ENCODE results near the gene NOD2. TPM values are rescaled to one million over a fixed set of nuclear protein-coding genes. Genes with fewer than 3 reads are reported as not detected.
A peak's percentile ranks its signal among the peaks of the same experiment; 100 is the strongest.

NOD2 gene
- total and polyA plus RNA-seq, 7 experiments from 2014 or later, result 0.06 to 40.5 (median 0.65) TPM

GRCh38 chr16:50679266-50679665 lies 14.1 kb upstream of the NOD2 start:
- intact Hi-C loops (cut with micrococcal nuclease), result no loop called here
- Histone ChIP-seq H3K27ac (ENCODE audit: low read depth, low read length) (peak overlapping the region; percentile 90), H3K4me1 (ENCODE audit: control insufficient read depth in 2 of 2, insufficient read depth in 2 of 2, low read length in 2 of 2) (peaks cover 62 to 63% of the 10 kb centered on the region in 2 donors), H3K4me3 (ENCODE audit: low read length) (peak overlapping the region; percentile 85), H3K9me3 (ENCODE audit: control insufficient read depth in 2 of 3, low read length in 3 of 3) (no peaks in the 10 kb centered on the region), H3K27me3 (ENCODE audit: control insufficient read depth in 2 of 2, insufficient read depth in 2 of 2, low read length in 2 of 2) (no peaks in the 10 kb centered on the region), H3K36me3 (ENCODE audit: control insufficient read depth in 2 of 3, insufficient read depth in 3 of 3, low read length in 3 of 3) (peaks cover 11 to 43% (median 29%) of the 10 kb centered on the region in 3 experiments)
- ATAC-seq (no peak), DNase-seq (no peak)
- CTCF ChIA-PET, result interaction anchor here (0.6 to 5.7 kb wide), 6 partner anchors 12 to 127 kb away, joined by 3 to 101 read pairs (median 4); no protein-coding TSS in a partner anchor
- H3K36me3 Mint-ChIP-seq, result peaks cover 20 to 55% (median 40%) of the 10 kb centered on the region in 5 donors
- H3K4me1 Mint-ChIP-seq, result peaks cover 54 to 81% (median 76%) of the 10 kb centered on the region in 7 donors
- peak overlapping the region; percentile 89 to 99 (median 97) for H3K27ac Mint-ChIP-seq
- H3K27me3 Mint-ChIP-seq, result no peaks in the 10 kb centered on the region
- peak overlapping the region; percentile 83 to 98 (median 93) for H3K4me3 Mint-ChIP-seq
- peaks cover 0 to 2% (median 0%) of the 10 kb centered on the region in 11 donors for H3K9me3 Mint-ChIP-seq
- POLR2A ChIA-PET, result interaction anchor here (1.0 to 2.7 kb wide), 7 partner anchors 8 to 67 kb away, joined by 3 to 50 read pairs (median 16); partner anchors contain the start of gene CYLD

GRCh38 chr16:50679676-50680555 lies 13.5 kb upstream of the NOD2 start:
- Mint-ChIP-seq H3K27me3 (no peaks in the 10 kb centered on the region), H3K9me3 (no peaks in the 10 kb centered on the region), H3K4me3 (peak overlapping the region; percentile 83 to 98 (median 93)), H3K36me3 (peaks cover 20 to 50% (median 34%) of the 10 kb centered on the region in 5 donors), H3K4me1 (peaks cover 60 to 88% (median 83%) of the 10 kb centered on the region in 7 donors), H3K27ac (peak overlapping the region; percentile 89 to 99 (median 97))
- intact Hi-C loops (cut with micrococcal nuclease), result loop anchor here (2.0 to 5.0 kb wide), 6 partner anchors 17 to 653 kb away; partner anchors contain the start of genes CNEP1R1 (in 1 of the 2), HEATR3 (in 1 of the 2), NKD1 (in 1 of the 2) and TENT4B (in 1 of the 2)
- no peaks in the 10 kb centered on the region for H3K9me3 ChIP-seq (ENCODE audit: control insufficient read depth in 2 of 3, low read length in 3 of 3)
- H3K4me1 ChIP-seq (ENCODE audit: control insufficient read depth in 2 of 2, insufficient read depth in 2 of 2, low read length in 2 of 2), result peaks cover 68 to 69% of the 10 kb centered on the region in 2 donors
- no peak for ATAC-seq
- no peaks in the 10 kb centered on the region for H3K27me3 ChIP-seq (ENCODE audit: control insufficient read depth in 2 of 2, insufficient read depth in 2 of 2, low read length in 2 of 2)
- H3K27ac ChIP-seq (ENCODE audit: low read depth, low read length), result peak overlapping the region; percentile 90
- H3K4me3 ChIP-seq (ENCODE audit: low read length), result peak overlapping the region; percentile 85
- peaks cover 11 to 37% (median 29%) of the 10 kb centered on the region in 3 experiments for H3K36me3 ChIP-seq (ENCODE audit: control insufficient read depth in 2 of 3, insufficient read depth in 3 of 3, low read length in 3 of 3)
- CTCF ChIA-PET, result interaction anchor here (0.6 to 5.7 kb wide), 6 partner anchors 8 to 127 kb away, joined by 3 to 101 read pairs (median 4); no protein-coding TSS in a partner anchor
- DNase-seq, result no peak
- POLR2A ChIA-PET, result interaction anchor here (1.0 to 2.7 kb wide), 10 partner anchors 8 to 65 kb away, joined by 3 to 50 read pairs (median 10); partner anchors contain the start of gene CYLD

- Histone ChIP-seq H3K27me3 (ENCODE audit: control insufficient read depth in 2 of 2, insufficient read depth in 2 of 2, low read length in 2 of 2) (no peaks in the 10 kb centered on the region), H3K27ac (ENCODE audit: low read depth, low read length) (peak overlapping the region; percentile 90), H3K4me3 (ENCODE audit: low read length) (peak overlapping the region; percentile 85), H3K36me3 (ENCODE audit: control insufficient read depth in 2 of 3, insufficient read depth in 3 of 3, low read length in 3 of 3) (peaks cover 10 to 31% (median 27%) of the 10 kb centered on the region in 3 experiments), H3K9me3 (ENCODE audit: control insufficient read depth in 2 of 3, low read length in 3 of 3) (no peaks in the 10 kb centered on the region), H3K4me1 (ENCODE audit: control insufficient read depth in 2 of 2, insufficient read depth in 2 of 2, low read length in 2 of 2) (peaks cover 74 to 75% of the 10 kb centered on the region in 2 donors)
- Mint-ChIP-seq H3K9me3 (no peaks in the 10 kb centered on the region), H3K4me1 (peaks cover 64 to 94% (median 88%) of the 10 kb centered on the region in 7 donors), H3K36me3 (peaks cover 20 to 46% (median 28%) of the 10 kb centered on the region in 5 donors), H3K27me3 (no peaks in the 10 kb centered on the region), H3K4me3 (peak overlapping the region; percentile 83 to 98 (median 93)), H3K27ac (peak overlapping the region; percentile 89 to 99 (median 97))
- ChIA-PET POLR2A (interaction anchor here (1.0 to 2.7 kb wide), 13 partner anchors 9 to 65 kb away, joined by 3 to 50 read pairs (median 7); partner anchors contain the start of gene CYLD), CTCF (interaction anchor here (0.5 to 5.7 kb wide), 10 partner anchors 9 to 537 kb away, joined by 3 to 101 read pairs (median 4); partner anchors contain the start of gene CYLD)
- intact Hi-C loops (cut with micrococcal nuclease), result loop anchor here (2.0 to 5.0 kb wide), 6 partner anchors 16 to 653 kb away; partner anchors contain the start of genes CNEP1R1 (in 1 of the 2), HEATR3 (in 1 of the 2), NKD1 (in 1 of the 2) and TENT4B (in 1 of the 2)
- DNase-seq, result no peak
- ATAC-seq, result no peak
Observed at GRCh38 chr16:50680556-50680893, 12.9 kb upstream of the NOD2 start.

GRCh38 chr16:50681021-50681885 lies 12.2 kb upstream of the NOD2 start, which contains the start of gene SNX20:
TSS of gene SNX20 (minus strand) at chr16:50681312. CDS start at chr16:50677526, 3,786 bp downstream.
- ATAC-seq (peak; percentile 77), DNase-seq (peak in 8 of 9 donors; percentile 40 to 80 (median 75))
- POLR2A ChIA-PET, result interaction anchor here (0.8 to 2.7 kb wide), 18 partner anchors 10 to 408 kb away, joined by 3 to 50 read pairs (median 5); partner anchors contain the start of gene CYLD
- H3K4me3 ChIP-seq (ENCODE audit: low read length), result peak within 1 kb of the TSS; percentile 85
- H3K36me3 ChIP-seq (ENCODE audit: control insufficient read depth in 2 of 3, insufficient read depth in 3 of 3, low read length in 3 of 3), result peaks cover 7 to 23% (median 22%) of the 10 kb centered on the region in 3 experiments
- H3K4me3 Mint-ChIP-seq, result peak within 1 kb of the TSS; percentile 83 to 98 (median 93)
- H3K27ac ChIP-seq (ENCODE audit: low read depth, low read length), result peak within 1 kb of the TSS; percentile 90
- intact Hi-C loops (cut with micrococcal nuclease), result loop anchor here (1.0 to 5.0 kb wide), 10 partner anchors 10 to 654 kb away; partner anchors contain the start of genes CNEP1R1 (in 1 of the 2), HEATR3 (in 1 of the 2), NKD1 (in 1 of the 2) and TENT4B (in 1 of the 2)
- H3K4me1 Mint-ChIP-seq, result peaks cover 68 to 94% (median 89%) of the 10 kb centered on the region in 7 donors
- H3K4me1 ChIP-seq (ENCODE audit: control insufficient read depth in 2 of 2, insufficient read depth in 2 of 2, low read length in 2 of 2), result peaks cover 80 to 81% of the 10 kb centered on the region in 2 donors
- no peaks in the 10 kb centered on the region for H3K9me3 ChIP-seq (ENCODE audit: control insufficient read depth in 2 of 3, low read length in 3 of 3)
- CTCF ChIA-PET, result interaction anchor here (0.5 to 5.7 kb wide), 13 partner anchors 9 to 538 kb away, joined by 3 to 101 read pairs (median 4); partner anchors contain the start of gene CYLD
- no peaks in the 10 kb centered on the region for H3K27me3 Mint-ChIP-seq
- H3K27ac Mint-ChIP-seq, result peak within 1 kb of the TSS; percentile 89 to 99 (median 97)
- H3K9me3 Mint-ChIP-seq, result no peaks in the 10 kb centered on the region
- no peaks in the 10 kb centered on the region for H3K27me3 ChIP-seq (ENCODE audit: control insufficient read depth in 2 of 2, insufficient read depth in 2 of 2, low read length in 2 of 2)
- H3K36me3 Mint-ChIP-seq, result peaks cover 18 to 38% (median 21%) of the 10 kb centered on the region in 5 donors

GRCh38 chr16:50683689-50684374 lies 9.6 kb upstream of the NOD2 start:
- peak overlapping the region; percentile 13 for H3K4me3 ChIP-seq (ENCODE audit: low read length)
- POLR2A ChIA-PET, result interaction anchor here (0.8 to 4.0 kb wide), 12 partner anchors 8 to 96 kb away, joined by 3 to 34 read pairs (median 4); partner anchors contain the start of gene CYLD
- peak; percentile 60 for ATAC-seq
- CTCF ChIA-PET, result interaction anchor here (1.1 to 2.1 kb wide), 3 partner anchors 9 to 70 kb away, joined by 3 to 9 read pairs (median 4); no protein-coding TSS in a partner anchor
- Mint-ChIP-seq H3K4me1 (peaks cover 51 to 78% (median 70%) of the 10 kb centered on the region in 7 donors), H3K27ac (peak overlapping the region; percentile 87 to 97 (median 89)), H3K9me3 (peaks cover 0 to 3% (median 0%) of the 10 kb centered on the region in 11 donors), H3K36me3 (peaks cover under 1 to 20% (median 3%) of the 10 kb centered on the region in 5 donors), H3K27me3 (no peaks in the 10 kb centered on the region), H3K4me3 (peak overlapping the region; percentile 39 to 86 (median 76))
- no peaks in the 10 kb centered on the region for H3K36me3 ChIP-seq (ENCODE audit: control insufficient read depth in 2 of 3, insufficient read depth in 3 of 3, low read length in 3 of 3)
- peak in 6 of 9 donors; percentile 43 to 69 (median 54) for DNase-seq
- intact Hi-C loops (cut with micrococcal nuclease), result loop anchor here (1.0 to 5.0 kb wide), 9 partner anchors 9 to 657 kb away; partner anchors contain the start of genes CNEP1R1 (in 1 of the 2), HEATR3 (in 1 of the 2), NKD1 (in 1 of the 2) and NOD2 (in 1 of the 2)
- peaks cover 60 to 68% of the 10 kb centered on the region in 2 donors for H3K4me1 ChIP-seq (ENCODE audit: control insufficient read depth in 2 of 2, insufficient read depth in 2 of 2, low read length in 2 of 2)
- H3K27ac ChIP-seq (ENCODE audit: low read depth, low read length), result peak overlapping the region; percentile 67
- no peaks in the 10 kb centered on the region for H3K9me3 ChIP-seq (ENCODE audit: control insufficient read depth in 2 of 3, low read length in 3 of 3)
- H3K27me3 ChIP-seq (ENCODE audit: control insufficient read depth in 2 of 2, insufficient read depth in 2 of 2, low read length in 2 of 2), result no peaks in the 10 kb centered on the region
